ENCODE results near the gene STRN3. TPM values are rescaled to one million over a fixed set of nuclear protein-coding genes. Genes with fewer than 3 reads are reported as not detected.
"Not testable (repeated sequence)": the region's sequence is repeated elsewhere in the genome, so short reads cannot be mapped to it uniquely, and the experiment has no call there.

STRN3 gene
- total RNA-seq, 1 donor from 2014 or later = 45.7 TPM

GRCh38 chr14:30972036-30972732 is 54.0 kb downstream of the STRN3 start:
- DNase-seq (ENCODE audit: low read depth in 2 of 2) = not testable (repeated sequence)

GRCh38 chr14:30971586-30971985 is 54.6 kb downstream of the STRN3 start:
- no peak for DNase-seq (ENCODE audit: low read depth in 2 of 2)

GRCh38 chr14:30969796-30970195 is 56.4 kb downstream of the STRN3 start:
- not testable (repeated sequence) for DNase-seq (ENCODE audit: low read depth in 2 of 2)

- not testable (repeated sequence) for DNase-seq (ENCODE audit: low read depth in 2 of 2)
These were observed 58.6 kb downstream of the STRN3 start for GRCh38 chr14:30967364-30968098.

- DNase-seq (ENCODE audit: low read depth in 2 of 2) = peak in 1 of 2 donors; percentile 16
These were observed 59.5 kb downstream of the STRN3 start for GRCh38 chr14:30966415-30967363.

- not testable (repeated sequence) for DNase-seq (ENCODE audit: low read depth in 2 of 2)
These were observed 60.3 kb downstream of the STRN3 start for GRCh38 chr14:30965861-30966260.

- not testable (repeated sequence) for DNase-seq (ENCODE audit: low read depth in 2 of 2)
These were observed 63.6 kb downstream of the STRN3 start for GRCh38 chr14:30962537-30962936.

- DNase-seq (ENCODE audit: low read depth in 2 of 2) = no peak
These were observed 64.8 kb downstream of the STRN3 start for GRCh38 chr14:30961330-30961729.

- no peak for DNase-seq (ENCODE audit: low read depth in 2 of 2)
These were observed 66.0 kb downstream of the STRN3 start for GRCh38 chr14:30960216-30960615.

- DNase-seq (ENCODE audit: low read depth in 2 of 2) = no peak
These were observed 67.4 kb downstream of the STRN3 start for GRCh38 chr14:30958555-30959407.

GRCh38 chr14:30957813-30958370 is 68.3 kb downstream of the STRN3 start:
- DNase-seq (ENCODE audit: low read depth in 2 of 2) = no peak

GRCh38 chr14:30949651-30950050 is 76.5 kb downstream of the STRN3 start:
- DNase-seq (ENCODE audit: low read depth in 2 of 2) = peak; percentile 40 to 58

GRCh38 chr14:30943694-30944093 is 82.5 kb downstream of the STRN3 start:
- peak in 1 of 2 donors; percentile 40 for DNase-seq (ENCODE audit: low read depth in 2 of 2)

- DNase-seq (ENCODE audit: low read depth in 2 of 2) = no peak
These were observed 85.3 kb downstream of the STRN3 start for GRCh38 chr14:30940886-30941285.

- no peak for DNase-seq (ENCODE audit: low read depth in 2 of 2)
These were observed 87.6 kb downstream of the STRN3 start for GRCh38 chr14:30938617-30939016.

- DNase-seq (ENCODE audit: low read depth in 2 of 2) = no peak
These were observed 90.7 kb downstream of the STRN3 start for GRCh38 chr14:30935445-30935844.

- DNase-seq (ENCODE audit: low read depth in 2 of 2) = not testable (repeated sequence)
These were observed 92.2 kb downstream of the STRN3 start for GRCh38 chr14:30933937-30934336.

- no peak for DNase-seq (ENCODE audit: low read depth in 2 of 2)
These were observed 97.7 kb downstream of the STRN3 start for GRCh38 chr14:30928462-30928861.

- no peak for DNase-seq (ENCODE audit: low read depth in 2 of 2)
These were observed 100.9 kb downstream of the STRN3 start for GRCh38 chr14:30925254-30925653.

GRCh38 chr14:30921788-30922187 is 104.4 kb downstream of the STRN3 start:
- DNase-seq (ENCODE audit: low read depth in 2 of 2) = no peak

Data from dermis microvascular lymphatic vessel endothelial cell (primary cell).